Skin of body (tissue), 2 donors: ENCODE data around the gene EIF5A. TPM values are rescaled to one million over a fixed set of nuclear protein-coding genes. Genes with fewer than 3 reads are reported as not detected.

Experiments
- DNase-seq: peaks from one replicate; lab custom pipeline; 2025; lab: John Stamatoyannopoulos, UW
- total RNA-seq: library from RNA; depleted of rRNA; stranded (reverse); fragments of >200 nt; gene quantifications from one replicate; pipeline ENCODE4 v1.2.3, GENCODE V29; 2014

The EIF5A gene
- total RNA-seq, 1 donor from 2014 or later = 186 TPM

- DNase-seq = no peak
Measured at GRCh38 chr17:7284911-7285310, 22.5 kb upstream of the EIF5A start.

DNA sequence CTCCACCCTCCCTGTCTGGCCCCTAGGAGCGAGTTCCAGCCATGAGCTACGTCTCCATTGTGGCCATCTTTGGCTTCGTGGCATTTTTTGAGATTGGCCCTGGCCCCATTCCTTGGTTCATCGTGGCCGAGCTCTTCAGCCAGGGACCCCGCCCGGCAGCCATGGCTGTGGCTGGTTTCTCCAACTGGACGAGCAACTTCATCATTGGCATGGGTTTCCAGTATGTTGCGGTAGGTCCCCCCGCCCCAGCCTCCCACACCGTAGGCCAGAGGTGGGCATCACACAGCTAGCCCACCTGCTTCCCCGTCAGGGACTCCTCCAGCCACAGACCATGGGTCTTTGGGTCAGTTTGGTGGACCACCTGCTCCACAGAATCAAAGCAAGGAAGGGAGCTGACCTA lies 21.7 kb upstream of the EIF5A start:
- DNase-seq = no peak

GRCh38 chr17:7289256-7290032 lies 18.0 kb upstream of the EIF5A start:
- DNase-seq = no peak

- DNase-seq = no peak
Measured at GRCh38 chr17:7290166-7290565, 17.3 kb upstream of the EIF5A start.

DNA sequence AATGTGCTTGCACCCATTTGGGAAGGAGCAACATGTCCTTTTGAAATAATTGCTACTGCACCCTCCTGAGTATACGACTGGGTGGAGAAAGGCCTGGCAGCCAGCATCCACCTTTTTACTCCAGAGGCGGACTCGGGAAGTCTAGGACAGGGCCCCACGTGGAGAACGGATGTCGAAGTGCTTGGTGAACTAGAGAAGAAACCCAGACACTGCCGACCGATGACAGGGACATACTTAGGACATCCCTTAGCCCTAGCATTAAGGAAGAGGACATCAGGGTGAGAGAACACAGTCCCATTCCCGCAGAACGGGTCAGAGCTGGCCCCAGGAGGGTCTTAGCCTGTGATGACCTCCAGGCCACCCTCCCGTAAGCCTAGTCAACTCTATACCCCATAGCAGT lies 16.7 kb upstream of the EIF5A start:
- DNase-seq = no peak

GRCh38 chr17:7292194-7292593 lies 15.2 kb upstream of the EIF5A start:
- DNase-seq = no peak

GRCh38 chr17:7292729-7293128 lies 14.7 kb upstream of the EIF5A start:
- no peak for DNase-seq

GRCh38 chr17:7293159-7293558 lies 14.3 kb upstream of the EIF5A start:
- DNase-seq = no peak

- DNase-seq = no peak
Measured at GRCh38 chr17:7293816-7294613, 13.4 kb upstream of the EIF5A start.

DNA sequence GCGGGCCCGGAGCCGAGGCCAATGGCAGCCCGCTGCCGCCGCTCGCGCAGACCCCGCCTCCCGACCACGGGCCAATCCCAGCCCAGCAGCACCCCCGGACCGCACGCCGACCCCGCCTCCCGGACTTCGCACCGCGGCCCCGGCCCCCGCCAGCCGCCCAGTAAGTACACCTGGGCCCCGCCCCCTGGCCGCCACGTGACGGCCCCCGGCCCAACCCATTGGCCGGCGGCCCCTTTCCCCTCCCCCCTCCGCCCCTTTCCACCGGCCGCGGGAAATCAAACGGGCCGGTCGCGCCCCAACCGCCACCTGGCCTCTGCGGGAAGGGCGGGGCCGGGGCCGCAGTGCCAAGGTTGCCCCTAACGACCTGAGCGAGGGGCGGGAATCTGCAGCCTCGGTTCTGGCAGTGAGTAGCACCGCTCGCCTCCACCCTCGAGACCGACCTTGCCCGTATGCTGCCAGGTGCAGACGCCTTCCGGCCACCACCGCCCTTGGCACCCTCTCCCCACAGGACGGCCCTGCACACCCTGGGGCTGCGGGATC lies 12.7 kb upstream of the EIF5A start, which contains the start of gene YBX2:
YBX2 (minus strand) TSS at position 26 of the 540 bp plus-strand sequence. CDS start 139 bp downstream, outside the sequence.
- no peak for DNase-seq

DNA sequence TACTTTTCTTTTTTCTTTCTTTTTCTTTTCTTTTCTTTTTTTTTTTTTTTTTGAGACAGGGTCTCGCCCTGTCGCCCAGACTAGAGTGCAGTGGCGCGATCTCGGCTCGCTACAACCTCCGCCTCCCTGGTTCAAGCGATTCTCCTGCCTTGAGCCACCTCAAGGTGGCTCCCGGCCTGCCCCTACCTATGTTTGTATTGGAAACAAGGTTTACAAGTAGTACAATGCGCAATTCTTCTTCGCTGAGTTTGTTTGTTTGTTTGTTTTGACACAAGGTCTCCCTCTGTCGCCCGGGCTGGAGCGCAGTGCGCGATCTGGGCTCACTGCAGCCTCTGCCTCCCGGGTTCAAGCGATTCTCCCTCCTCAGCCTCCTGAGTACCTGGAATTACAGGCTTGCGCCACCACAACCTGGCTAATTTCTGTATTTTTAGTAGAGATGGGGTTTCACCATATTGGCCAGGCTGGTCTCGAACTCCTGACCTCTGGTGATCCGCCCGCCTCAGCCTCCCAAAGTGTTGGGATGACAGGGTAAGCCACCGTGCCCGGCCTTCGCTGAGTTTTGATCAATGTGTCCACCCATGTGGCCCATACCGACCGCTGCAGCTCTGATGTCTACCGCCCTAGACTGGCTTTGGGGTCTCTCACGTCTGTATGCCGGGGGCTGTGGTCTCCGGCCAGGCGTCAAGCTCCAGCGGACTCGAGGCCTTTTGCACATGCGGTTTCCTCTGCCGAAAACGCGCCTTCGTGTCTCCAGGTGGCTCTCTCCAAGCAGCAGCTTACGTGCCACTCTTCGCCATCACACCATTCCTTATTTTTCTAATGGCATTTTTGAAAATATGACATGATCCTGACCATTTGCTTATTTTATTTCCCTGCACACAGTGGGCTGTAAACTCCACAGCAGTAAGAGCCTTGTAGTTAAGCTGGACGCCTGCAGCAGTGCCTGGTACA lies 11.9 kb upstream of the EIF5A start:
- DNase-seq = no peak

DNA sequence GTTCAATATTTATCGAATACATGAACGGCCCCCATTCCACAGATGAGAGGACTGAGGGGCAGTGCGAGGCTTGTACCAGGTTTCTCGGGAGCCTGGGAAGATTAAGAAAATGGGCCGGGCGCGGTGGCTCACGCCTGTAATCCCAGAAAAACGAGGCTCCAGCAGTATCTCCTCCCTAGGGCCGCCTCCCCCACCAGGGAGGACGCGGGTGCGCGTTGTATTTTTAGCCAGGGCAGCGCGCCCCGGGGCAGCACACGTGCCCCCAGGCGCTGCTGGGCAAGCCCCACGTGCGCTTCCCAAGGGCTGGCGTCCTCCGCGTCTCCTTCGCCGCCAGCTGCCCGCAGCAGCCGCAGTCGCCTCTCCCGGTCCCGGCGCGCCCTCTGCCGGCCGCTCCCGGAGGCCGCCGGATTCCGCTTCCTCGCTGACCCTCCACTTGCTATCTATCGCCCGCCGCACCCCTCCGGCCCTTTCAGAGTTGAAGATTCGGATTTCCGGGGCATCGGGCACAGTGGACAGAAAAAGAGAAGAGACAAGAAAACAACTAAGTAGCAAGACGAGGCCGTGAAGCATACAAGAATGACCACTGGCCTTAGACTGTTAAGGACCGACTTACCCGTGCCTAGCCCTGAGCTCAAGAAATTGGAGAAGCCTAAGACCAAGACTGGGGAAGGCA lies 11.1 kb upstream of the EIF5A start:
- DNase-seq = no peak

GRCh38 chr17:7304179-7304578 lies 3.2 kb upstream of the EIF5A start:
- no peak for DNase-seq

GRCh38 chr17:7307686-7308624 lies 527 bp downstream of the EIF5A start:
- no peak for DNase-seq

DNA sequence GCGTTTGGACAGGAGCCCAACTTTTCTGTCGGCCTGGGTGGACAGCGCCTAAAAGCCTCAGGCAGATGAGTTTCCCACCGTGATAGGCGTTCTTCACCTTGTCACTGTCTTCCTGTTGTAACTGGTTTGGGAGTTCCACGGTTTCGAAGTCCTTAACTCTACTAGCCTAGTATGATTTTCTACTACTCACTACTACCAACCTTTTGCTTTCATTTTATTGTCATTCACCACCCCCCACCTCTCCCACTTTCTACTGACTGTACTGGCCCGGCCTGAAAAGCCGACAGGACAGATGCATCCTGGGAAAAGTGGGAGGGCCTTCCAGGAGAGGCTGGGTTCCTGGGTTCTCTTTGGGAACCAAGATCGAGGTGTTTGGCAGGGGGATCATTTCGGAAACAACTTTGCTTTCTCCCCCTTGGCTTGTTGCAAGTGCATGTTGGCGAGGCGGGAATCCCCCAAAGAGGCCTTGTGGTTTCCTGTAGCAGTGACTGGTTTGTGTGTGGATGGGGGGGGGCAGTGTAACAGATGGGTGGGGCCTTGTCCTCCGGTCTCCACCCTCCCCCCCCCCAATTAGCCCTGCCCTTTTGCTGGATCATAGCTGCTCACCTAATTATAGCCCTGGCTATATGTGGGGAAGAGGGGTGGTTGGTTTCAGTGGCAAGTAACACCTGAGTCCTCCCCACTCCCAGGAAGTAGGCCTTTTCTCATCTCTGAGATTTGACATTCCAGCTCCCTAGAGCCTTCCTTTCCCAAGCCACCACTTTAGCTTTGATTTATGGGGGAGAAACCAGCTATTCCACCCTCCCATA lies 1.4 kb downstream of the EIF5A start:
- DNase-seq = peak; percentile 60

- no peak for DNase-seq
Measured at GRCh38 chr17:7309628-7310027, 2.2 kb downstream of the EIF5A start.

DNA sequence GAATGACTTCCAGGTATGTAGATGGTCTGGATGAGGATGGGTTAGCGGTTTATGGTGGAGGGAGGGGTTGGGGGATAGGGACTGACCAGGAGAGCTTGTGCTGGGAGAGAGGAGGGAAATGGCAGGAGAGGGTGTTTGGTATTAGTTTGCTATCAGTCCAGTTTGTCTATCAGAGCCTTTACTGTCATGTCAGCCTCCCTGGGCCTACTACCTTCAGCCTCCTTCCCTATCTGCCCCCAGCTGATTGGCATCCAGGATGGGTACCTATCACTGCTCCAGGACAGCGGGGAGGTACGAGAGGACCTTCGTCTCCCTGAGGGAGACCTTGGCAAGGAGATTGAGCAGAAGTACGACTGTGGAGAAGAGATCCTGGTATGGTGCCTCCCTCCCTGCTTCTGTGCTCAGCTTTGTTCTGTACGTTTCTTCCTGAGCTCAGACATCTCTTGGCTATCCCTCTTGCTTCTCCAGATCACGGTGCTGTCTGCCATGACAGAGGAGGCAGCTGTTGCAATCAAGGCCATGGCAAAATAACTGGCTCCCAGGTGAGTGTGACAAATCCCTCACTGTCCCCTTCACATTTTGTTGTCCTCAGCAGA lies 3.8 kb downstream of the EIF5A start:
- no peak for DNase-seq

DNA sequence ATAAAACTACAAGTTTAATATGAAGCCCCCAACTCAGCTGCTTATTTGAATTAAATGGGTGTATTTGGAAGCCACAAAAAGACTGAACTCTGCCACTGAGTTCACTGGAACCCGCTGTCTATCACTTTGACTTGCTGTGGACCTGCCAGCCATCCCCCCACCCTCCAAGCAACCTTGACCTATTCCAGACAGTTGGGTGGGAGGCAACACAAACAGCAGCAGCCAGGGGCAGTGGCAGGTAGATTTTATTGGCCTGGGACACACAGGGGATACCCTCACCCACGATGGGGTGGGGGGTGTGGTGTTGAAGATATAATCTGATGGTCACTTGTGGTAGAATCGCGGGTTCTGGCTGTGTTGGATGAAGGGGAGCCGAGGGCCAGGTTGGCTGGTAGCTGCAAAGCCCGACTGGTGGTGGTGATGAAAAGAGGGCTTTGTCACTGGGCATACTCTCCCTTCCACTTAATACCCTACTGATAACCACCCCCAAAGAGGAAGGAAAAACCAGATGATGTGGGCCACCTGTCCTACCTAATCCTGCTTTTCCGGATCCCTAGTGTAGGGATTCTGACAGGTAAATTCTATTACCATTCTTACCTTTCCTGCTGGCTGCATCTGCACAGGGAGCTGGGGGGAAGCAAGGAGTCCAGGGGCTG lies 5.1 kb downstream of the EIF5A start:
- no peak for DNase-seq
